Natural killer cell (primary cell): ENCODE results near the gene RAPGEF1. TPM values are rescaled to one million over a fixed set of nuclear protein-coding genes. Genes with fewer than 3 reads are reported as not detected.

Experiments
- ATAC-seq, 3 donors: fragments of 150-1000 bp in 2 of 3; fragments of 200-7000 bp in 1 of 3; cut with Tn5 transposase; 1 replicate in 1 of 3; 2 replicates in 2 of 3; pipeline ENCODE4 v1.10.0; 2021; ENCODE audit warnings: mild to moderate bottlenecking in 2 of 3, moderate library complexity in 2 of 3
- DNase-seq, 2 donors: peaks; one replicate each; pipeline versions ENCODE4 v3.0.0 to v3.0.0-alpha.2; 2013 to 2021; ENCODE audit warnings: mixed read lengths in 1 of 2
- H3K27ac ChIP-seq: one replicate; pipeline ENCODE4 v1.5.1; 2013; ENCODE audit warnings: mild to moderate bottlenecking, low read length
- H3K27me3 ChIP-seq: one replicate; pipeline ENCODE4 v1.6.1; 2013; ENCODE audit warnings: low read length; ENCODE audit not compliant: control insufficient read depth, insufficient read depth
- H3K36me3 ChIP-seq: one replicate; pipeline ENCODE4 v1.6.1; 2013; ENCODE audit warnings: low read length; ENCODE audit not compliant: control insufficient read depth, insufficient read depth
- H3K4me1 ChIP-seq: one replicate; pipeline ENCODE4 v1.6.1; 2013; ENCODE audit warnings: low read length; ENCODE audit not compliant: control insufficient read depth, insufficient read depth
- H3K4me3 ChIP-seq: one replicate; pipeline ENCODE4 v1.5.1; 2013; ENCODE audit warnings: low read length
- H3K9me3 ChIP-seq: one replicate; pipeline ENCODE4 v1.6.1; 2013; ENCODE audit warnings: low read length; ENCODE audit not compliant: control insufficient read depth, insufficient read depth
- H3K27ac Mint-ChIP-seq, 2 donors: one replicate each; pipeline ENCODE4 v1.8.0; 2022; ENCODE audit warnings: mild to moderate bottlenecking in 2 of 2, mixed read lengths in 2 of 2, moderate library complexity in 1 of 2
- H3K27me3 Mint-ChIP-seq, 2 donors: one replicate each; pipeline ENCODE4 v1.8.0; 2022; ENCODE audit warnings: low read depth in 2 of 2, mixed read lengths in 2 of 2
- H3K36me3 Mint-ChIP-seq: one replicate; pipeline ENCODE4 v1.8.0; 2022; ENCODE audit warnings: mixed read lengths
- H3K4me1 Mint-ChIP-seq, 2 donors: one replicate each; pipeline ENCODE4 v1.8.0; 2022; ENCODE audit warnings: mixed read lengths in 2 of 2
- H3K4me3 Mint-ChIP-seq: one replicate; pipeline ENCODE4 v1.8.0; 2022; ENCODE audit warnings: mild to moderate bottlenecking, moderate library complexity, mixed read lengths
- H3K9me3 Mint-ChIP-seq, 2 donors: one replicate each; pipeline ENCODE4 v1.8.0; 2022; ENCODE audit warnings: mixed read lengths in 2 of 2
- CTCF ChIP-seq: fragments of 200-600 bp; IDR thresholded peaks from one replicate; pipeline ENCODE4 v1.8.0; 2022; ENCODE audit warnings: antibody characterized with exemption
- WGBS: methylation state at CpG from one replicate; pipeline ENCODE4 v1.1.7; 2013; ENCODE audit warnings: missing lambda C conversion rate; ENCODE audit not compliant: insufficient coverage; 5-methylcytosine and 5-hydroxymethylcytosine counted together
- intact Hi-C: fragments of 100-400 bp; cut with micrococcal nuclease; formaldehyde crosslinking; loops from one replicate; pipeline ENCODE4 v1.14.2; 2022
- total RNA-seq, 4 donors: library from RNA; stranded (reverse); fragments of 120-200 nt in 1 of 4; gene quantifications; one replicate each; pipeline versions ENCODE4 v1.2.3 to v1.2.4, GENCODE V29; 2013 to 2022

Gene RAPGEF1
- total RNA-seq, 3 donors from 2014 or later (not counting 1 experiment from before 2014, with no cell fraction given), result 210 to 224 (median 222) TPM

GRCh38 chr9:131708226-131709002 is 31.5 kb downstream of the RAPGEF1 start:
- no peak for TF ChIP-seq CTCF
- H3K36me3 ChIP-seq, result no peaks in the 10 kb centered on the region
- no peak overlapping the region for H3K4me3 ChIP-seq
- Mint-ChIP-seq H3K4me1 (peaks cover 83 to 86% of the 10 kb centered on the region in 2 donors), H3K27me3 (no peaks in the 10 kb centered on the region), H3K36me3 (no peaks in the 10 kb centered on the region), H3K4me3 (peak overlapping the region; percentile 31), H3K27ac (peak overlapping the region; percentile 82 to 92), H3K9me3 (no peaks in the 10 kb centered on the region)
- no peaks in the 10 kb centered on the region for H3K9me3 ChIP-seq
- no peaks in the 10 kb centered on the region for H3K27me3 ChIP-seq
- peak overlapping the region; percentile 64 for H3K27ac ChIP-seq
- intact Hi-C loops, result no loop called here
- H3K4me1 ChIP-seq, result peaks cover 63% of the 10 kb centered on the region
- DNase-seq (peak; percentile 29 to 52), ATAC-seq (peak; percentile 61 to 73 (median 68))
- WGBS, result 64% methylated on average over 13 of the region's 13 CpGs

GRCh38 chr9:131707733-131708157 is 32.1 kb downstream of the RAPGEF1 start:
- H3K36me3 Mint-ChIP-seq, result no peaks in the 10 kb centered on the region
- Histone ChIP-seq H3K27ac (peak overlapping the region; percentile 64), H3K9me3 (no peaks in the 10 kb centered on the region), H3K4me1 (peaks cover 64% of the 10 kb centered on the region), H3K27me3 (no peaks in the 10 kb centered on the region), H3K4me3 (no peak overlapping the region), H3K36me3 (no peaks in the 10 kb centered on the region)
- DNase-seq, result peak in 1 of 2 donors; percentile 43
- peaks cover 83 to 86% of the 10 kb centered on the region in 2 donors for H3K4me1 Mint-ChIP-seq
- H3K4me3 Mint-ChIP-seq, result peak overlapping the region; percentile 11
- 27% methylated on average over 3 of the region's 4 CpGs for WGBS
- no peaks in the 10 kb centered on the region for H3K27me3 Mint-ChIP-seq
- H3K27ac Mint-ChIP-seq, result peak overlapping the region; percentile 82 to 92
- no peak for TF ChIP-seq CTCF
- peak; percentile 36 to 60 (median 52) for ATAC-seq
- H3K9me3 Mint-ChIP-seq, result no peaks in the 10 kb centered on the region
- intact Hi-C loops, result no loop called here

GRCh38 chr9:131707050-131707449 is 32.8 kb downstream of the RAPGEF1 start:
- no peak for ATAC-seq
- no peak for DNase-seq
- H3K27ac Mint-ChIP-seq, result peak overlapping the region; percentile 82 to 92
- no peaks in the 10 kb centered on the region for H3K9me3 Mint-ChIP-seq
- H3K4me1 Mint-ChIP-seq, result peaks cover 83 to 86% of the 10 kb centered on the region in 2 donors
- H3K36me3 ChIP-seq, result no peaks in the 10 kb centered on the region
- no peaks in the 10 kb centered on the region for H3K27me3 Mint-ChIP-seq
- H3K9me3 ChIP-seq, result no peaks in the 10 kb centered on the region
- 98% methylated on average over 3 of the region's 5 CpGs for WGBS
- H3K4me1 ChIP-seq, result peaks cover 64% of the 10 kb centered on the region
- H3K4me3 ChIP-seq, result no peak overlapping the region
- intact Hi-C loops, result no loop called here
- no peak overlapping the region for H3K27ac ChIP-seq
- no peaks in the 10 kb centered on the region for H3K27me3 ChIP-seq
- H3K36me3 Mint-ChIP-seq, result no peaks in the 10 kb centered on the region
- no peak for TF ChIP-seq CTCF
- H3K4me3 Mint-ChIP-seq, result no peak overlapping the region
